NCI-H748 (cell line): Measurements from ENCODE around the gene FXR2.

Source experiments
- DNase-seq: peaks from one replicate; lab custom pipeline; 2025; ENCODE audit not compliant: unreplicated experiment; lab: John Stamatoyannopoulos, UW

FXR2 gene

DNA sequence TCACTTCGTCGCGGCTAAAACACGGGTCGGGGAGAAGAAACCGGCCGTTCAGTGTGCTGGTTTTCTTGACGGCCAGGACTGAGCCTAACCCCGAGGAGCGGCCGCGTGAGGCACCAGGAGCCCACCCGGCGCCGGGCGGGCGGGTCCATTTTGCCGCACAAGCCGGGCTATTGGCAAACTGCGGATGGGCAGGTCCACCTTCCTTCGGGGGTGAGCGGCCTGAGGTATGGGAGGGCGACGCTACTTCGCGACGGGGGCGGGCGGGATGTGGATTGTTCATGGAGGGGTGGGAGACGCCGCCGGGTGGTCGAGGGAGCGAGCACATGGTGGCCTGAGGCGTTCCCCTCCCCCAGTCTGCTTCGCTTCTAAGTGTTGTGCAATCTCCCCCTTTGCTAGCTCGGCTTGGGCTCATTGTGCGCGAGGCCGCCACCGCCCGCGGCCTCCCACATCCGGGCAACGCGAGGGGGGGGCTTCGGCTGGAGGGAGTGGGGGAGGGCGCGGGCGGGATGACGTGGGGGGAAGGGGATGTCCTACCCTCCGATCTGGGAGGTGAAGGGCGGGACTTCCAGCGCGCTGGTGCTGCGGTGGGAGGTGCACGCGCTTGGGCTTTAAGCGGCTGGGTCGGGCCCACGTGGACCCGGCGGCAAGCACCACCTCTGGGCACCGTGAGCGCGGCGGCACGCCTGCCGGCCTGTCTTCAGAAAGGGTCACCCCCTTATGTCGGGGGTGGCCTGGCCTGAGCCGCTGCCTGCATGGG is 41.2 kb downstream of the FXR2 start:
- DNase-seq, result peak; percentile 95

- peak; percentile 100 for DNase-seq
These were observed 41.9 kb downstream of the FXR2 start for GRCh38 chr17:7572588-7573323.

DNA sequence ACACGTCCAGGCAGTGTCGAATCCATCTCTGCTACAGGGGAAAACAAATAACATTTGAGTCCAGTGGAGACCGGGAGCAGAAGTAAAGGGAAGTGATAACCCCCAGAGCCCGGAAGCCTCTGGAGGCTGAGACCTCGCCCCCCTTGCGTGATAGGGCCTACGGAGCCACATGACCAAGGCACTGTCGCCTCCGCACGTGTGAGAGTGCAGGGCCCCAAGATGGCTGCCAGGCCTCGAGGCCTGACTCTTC is 42.4 kb downstream of the FXR2 start:
- no peak for DNase-seq

DNA sequence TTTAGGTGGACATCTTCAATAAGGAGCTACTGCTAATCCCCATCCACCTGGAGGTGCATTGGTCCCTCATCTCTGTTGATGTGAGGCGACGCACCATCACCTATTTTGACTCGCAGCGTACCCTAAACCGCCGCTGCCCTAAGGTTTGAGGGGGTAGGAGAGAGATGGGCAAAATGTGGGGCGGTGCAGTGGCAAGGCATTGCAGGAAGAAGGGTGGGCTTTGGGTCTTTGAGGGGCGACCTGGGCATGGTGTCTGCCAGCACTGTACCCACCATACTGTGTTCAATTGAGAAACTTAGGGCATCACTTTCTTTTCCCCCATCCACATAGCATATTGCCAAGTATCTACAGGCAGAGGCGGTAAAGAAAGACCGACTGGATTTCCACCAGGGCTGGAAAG is 44.3 kb downstream of the FXR2 start:
- DNase-seq, result no peak

DNA sequence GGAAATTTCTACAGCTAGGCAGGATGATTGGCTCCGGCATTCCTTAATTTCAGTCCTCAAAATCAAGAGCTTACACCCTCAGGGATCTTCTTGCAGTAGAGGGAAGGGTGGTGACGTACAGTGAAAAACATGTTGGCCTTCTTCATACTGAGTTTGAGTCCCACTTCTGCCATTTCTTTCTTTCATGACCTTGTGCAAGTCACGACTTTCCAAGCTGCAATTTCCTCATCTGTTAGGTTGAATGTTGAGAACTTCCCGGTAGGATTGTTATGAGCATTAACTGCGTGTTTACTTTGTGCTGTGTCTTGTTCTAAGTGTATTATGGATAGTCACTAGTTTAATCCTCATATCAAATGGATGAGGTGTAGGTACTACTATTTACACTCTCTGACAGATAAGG is 45.1 kb downstream of the FXR2 start:
- no peak for DNase-seq

DNA sequence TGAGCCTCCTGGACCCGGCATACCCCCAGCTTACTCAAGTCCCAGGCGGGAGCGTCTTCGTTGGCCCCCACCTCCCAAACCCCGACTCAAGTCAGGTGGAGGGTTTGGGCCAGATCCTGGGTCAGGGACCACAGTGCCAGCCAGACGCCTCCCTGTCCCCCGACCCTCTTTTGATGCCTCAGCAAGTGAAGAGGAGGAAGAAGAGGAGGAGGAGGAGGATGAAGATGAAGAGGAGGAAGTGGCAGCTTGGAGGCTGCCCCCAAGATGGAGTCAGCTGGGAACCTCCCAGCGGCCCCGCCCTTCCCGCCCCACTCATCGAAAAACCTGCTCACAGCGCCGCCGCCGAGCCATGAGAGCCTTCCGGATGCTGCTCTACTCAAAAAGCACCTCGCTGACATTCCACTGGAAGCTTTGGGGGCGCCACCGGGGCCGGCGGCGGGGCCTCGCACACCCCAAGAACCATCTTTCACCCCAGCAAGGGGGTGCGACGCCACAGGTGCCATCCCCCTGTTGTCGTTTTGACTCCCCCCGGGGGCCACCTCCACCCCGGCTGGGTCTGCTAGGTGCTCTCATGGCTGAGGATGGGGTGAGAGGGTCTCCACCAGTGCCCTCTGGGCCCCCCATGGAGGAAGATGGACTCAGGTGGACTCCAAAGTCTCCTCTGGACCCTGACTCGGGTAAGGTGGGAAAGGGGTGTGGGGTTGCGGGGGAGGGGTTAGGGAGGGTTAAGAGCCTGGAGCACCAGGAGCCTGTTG is 51.4 kb downstream of the FXR2 start:
- no peak for DNase-seq

DNA sequence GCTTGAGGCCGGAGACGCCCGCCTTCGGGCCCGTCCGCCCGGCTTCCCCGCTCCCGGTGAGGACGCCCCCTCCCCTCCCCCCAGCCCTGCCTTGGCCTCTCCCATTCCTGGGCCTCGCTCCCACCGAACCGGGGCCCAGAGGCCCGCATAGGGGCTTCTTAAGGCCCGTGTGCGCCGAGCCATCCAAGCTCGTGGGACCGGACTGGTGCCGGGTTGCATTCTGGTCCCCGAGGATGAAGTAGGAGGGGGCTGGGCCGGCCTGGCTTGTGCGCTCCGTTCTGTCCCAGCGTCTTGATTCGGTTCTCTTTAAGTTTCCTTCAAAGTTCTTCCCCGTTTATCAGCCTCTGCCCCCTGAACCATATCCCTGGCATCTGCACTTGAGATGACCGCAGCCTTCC is 52.5 kb downstream of the FXR2 start:
- no peak for DNase-seq

DNA sequence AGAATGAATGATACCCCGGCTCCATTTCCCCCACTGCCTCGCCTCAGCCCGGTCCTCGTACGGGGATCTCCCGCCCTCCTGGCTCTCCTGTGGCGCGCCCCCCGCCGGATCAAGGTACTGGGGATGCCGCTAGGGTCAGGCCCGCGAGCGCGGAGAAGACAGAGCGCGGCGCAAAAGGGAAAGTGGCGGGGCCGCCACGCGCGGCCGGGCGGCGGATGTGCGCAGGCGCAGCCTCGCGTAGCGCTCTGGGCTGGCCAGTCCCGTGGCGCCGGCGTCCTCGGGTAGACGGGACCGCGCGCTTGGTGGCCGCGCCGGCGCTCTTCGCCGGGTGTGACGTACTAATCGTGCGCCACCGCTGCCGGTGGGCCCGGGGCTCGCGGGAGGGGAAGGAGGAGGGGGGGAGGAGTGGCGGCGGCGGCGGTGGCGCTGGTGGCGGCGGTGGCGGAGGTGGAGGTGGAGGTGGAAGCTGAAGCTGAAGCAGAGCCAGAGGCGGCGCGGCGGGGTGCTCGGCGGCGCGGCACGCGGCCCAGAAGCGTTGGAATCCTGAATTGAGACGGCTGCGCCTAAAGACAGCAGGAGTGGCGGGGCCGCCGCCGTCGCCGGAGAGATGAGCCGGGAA is 53.0 kb downstream of the FXR2 start, which contains the start of gene SENP3:
TSS of gene SENP3 (plus strand) at position 331 of the 619 bp plus-strand sequence. CDS start 1,158 bp downstream, outside the sequence.
- DNase-seq, result peak; percentile 96

- DNase-seq, result peak; percentile 92
These were observed 53.6 kb downstream of the FXR2 start for GRCh38 chr17:7561028-7561575.

GRCh38 chr17:7560172-7561027 is 54.3 kb downstream of the FXR2 start:
- peak; percentile 62 for DNase-seq

DNA sequence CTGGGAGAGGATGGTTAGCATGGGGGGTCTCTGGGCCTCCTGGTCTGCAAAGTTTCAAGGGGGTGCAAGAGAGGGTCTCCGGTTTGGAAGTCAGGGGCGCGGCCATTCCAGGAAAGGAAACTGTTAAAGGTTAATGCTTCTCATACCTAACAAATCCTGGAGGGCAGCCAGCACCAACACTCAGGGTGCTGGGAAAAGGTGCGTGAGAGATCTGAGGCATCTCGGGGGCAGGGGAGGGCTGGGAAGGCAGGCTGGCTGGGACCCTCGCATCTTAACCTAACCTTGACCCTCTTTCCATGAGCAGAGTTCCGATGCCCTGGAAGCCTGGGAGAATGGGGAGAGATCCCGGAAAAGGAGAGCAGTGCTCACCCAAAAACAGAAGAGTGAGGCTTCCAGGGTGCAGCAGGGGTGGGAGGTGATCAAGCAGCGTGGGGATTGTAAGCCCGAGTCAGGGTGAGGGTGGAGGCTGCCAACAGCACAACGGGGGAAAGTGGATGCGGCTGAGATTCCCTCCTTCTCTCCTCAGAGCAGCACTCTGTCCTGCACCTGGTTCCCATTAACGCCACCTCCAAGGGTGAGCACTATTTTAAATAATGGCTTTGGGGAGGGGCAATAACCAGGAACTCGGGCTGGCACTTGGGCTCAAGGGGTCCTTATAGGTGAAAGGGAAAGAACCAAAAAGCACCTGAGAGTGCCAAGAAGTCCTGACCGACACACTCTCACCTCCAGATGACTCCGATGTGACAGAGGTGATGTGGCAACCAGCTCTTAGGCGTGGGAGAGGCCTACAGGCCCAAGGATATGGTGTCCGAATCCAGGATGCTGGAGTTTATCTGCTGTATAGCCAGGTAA is 55.2 kb downstream of the FXR2 start:
- no peak for DNase-seq

- no peak for DNase-seq
These were observed 56.0 kb downstream of the FXR2 start, which contains the start of gene TNFSF13 for GRCh38 chr17:7558544-7559319. TSS of gene TNFSF13 (plus strand) at chr17:7558750. CDS start at chr17:7559040, 290 bp downstream.

- no peak for DNase-seq
These were observed 56.7 kb downstream of the FXR2 start for GRCh38 chr17:7557775-7558543.

- no peak for DNase-seq
These were observed 57.4 kb downstream of the FXR2 start for GRCh38 chr17:7557147-7557764.

DNA sequence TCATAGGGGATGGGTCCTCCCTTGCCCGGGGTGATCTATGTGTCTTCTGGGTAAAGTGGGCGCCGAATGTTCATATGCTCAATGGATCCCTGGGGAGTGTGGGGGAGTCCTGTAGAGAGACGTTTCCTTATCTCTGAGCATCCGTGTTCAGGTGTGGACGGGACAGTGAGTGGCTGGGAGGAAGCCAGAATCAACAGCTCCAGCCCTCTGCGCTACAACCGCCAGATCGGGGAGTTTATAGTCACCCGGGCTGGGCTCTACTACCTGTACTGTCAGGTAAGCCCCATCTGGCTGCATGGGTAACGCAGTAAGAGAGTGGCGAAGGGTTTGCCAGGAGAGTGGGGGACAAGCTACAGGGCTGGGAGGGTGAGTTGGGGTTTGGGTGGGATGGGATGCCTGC is 58.1 kb downstream of the FXR2 start:
- no peak for DNase-seq

- no peak for DNase-seq
These were observed 59.3 kb downstream of the FXR2 start for GRCh38 chr17:7555320-7555948.

- no peak for DNase-seq
These were observed 61.3 kb downstream of the FXR2 start for GRCh38 chr17:7553356-7553755.
